CD4-positive, alpha-beta T cell treated with Interleukin-17A for 1 hour (primary cell): ENCODE measurements around the gene HNRNPA3.
A peak's percentile ranks its signal among the peaks of the same experiment; 100 is the strongest.
"Not testable (repeated sequence)": the region's sequence is repeated elsewhere in the genome, so short reads cannot be mapped to it uniquely, and the experiment has no call there.

Experiments
- DNase-seq: peaks from one replicate; pipeline ENCODE4 v3.0.0-alpha.2; 2020

The HNRNPA3 gene

DNA sequence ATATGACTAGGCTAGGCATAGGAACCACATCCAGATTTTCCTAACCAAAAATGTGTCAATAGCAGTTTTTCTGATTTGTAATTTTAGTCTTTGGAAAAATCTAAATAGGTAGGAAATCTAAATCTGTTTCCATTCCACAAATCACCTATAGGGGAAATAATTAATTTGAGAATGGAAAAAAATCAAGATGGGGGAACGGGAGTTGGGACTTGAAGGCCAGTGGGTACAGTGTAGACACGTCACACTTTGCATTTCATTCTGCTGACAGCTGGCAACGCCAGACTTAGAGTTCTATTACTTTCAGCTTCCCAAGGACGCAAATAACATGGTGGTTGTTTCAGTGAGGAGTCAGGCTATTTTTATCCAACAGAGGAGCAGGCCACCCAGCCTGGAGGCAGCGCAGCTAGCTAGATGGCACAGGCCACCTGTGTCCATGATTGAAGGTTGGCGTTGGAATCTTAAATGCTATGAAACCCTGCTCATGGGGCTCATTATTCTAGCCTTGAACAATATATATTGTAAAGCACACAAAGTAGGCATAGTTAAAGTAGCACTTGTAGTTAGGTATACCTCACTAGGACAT is 23.4 kb downstream of the HNRNPA3 start:
- DNase-seq = no peak

DNA sequence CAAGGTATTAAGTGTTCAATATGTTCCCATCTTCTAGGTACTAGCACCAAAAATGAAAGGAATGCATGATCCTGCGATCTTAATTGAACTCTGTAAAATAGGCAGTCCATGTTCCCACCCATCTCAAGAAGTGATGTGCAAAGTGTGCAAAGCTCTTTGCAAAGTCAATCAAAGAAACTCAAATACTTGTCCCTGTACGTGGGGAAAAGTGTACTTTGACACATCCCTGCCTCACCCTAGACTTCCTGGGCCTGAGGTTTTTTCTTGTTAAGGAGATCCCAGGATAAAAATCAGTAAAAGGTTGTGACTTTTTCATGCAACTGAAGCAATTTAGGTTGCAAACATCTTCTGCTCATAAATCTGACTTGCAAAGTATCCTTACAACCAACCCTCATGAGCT is 25.3 kb downstream of the HNRNPA3 start:
- DNase-seq = no peak

DNA sequence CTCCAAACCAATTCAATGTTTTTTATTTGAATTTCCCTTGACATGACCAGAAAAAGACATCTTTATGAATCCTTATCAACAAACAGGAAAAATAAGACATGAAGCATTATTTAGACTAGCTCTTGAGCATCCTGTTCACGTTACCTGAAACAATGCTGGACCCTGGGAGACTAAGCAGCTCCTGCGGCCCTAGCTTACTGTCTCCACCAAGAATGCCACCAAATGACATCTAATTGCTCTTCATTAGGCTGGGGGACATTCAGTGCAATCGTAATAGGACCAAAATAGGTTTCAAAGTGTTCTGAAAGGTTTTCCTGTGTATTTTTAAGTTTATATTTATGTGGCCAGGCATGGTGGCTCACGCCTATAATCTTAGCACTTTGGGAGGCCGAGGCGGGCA is 26.5 kb downstream of the HNRNPA3 start:
- no peak for DNase-seq

DNA sequence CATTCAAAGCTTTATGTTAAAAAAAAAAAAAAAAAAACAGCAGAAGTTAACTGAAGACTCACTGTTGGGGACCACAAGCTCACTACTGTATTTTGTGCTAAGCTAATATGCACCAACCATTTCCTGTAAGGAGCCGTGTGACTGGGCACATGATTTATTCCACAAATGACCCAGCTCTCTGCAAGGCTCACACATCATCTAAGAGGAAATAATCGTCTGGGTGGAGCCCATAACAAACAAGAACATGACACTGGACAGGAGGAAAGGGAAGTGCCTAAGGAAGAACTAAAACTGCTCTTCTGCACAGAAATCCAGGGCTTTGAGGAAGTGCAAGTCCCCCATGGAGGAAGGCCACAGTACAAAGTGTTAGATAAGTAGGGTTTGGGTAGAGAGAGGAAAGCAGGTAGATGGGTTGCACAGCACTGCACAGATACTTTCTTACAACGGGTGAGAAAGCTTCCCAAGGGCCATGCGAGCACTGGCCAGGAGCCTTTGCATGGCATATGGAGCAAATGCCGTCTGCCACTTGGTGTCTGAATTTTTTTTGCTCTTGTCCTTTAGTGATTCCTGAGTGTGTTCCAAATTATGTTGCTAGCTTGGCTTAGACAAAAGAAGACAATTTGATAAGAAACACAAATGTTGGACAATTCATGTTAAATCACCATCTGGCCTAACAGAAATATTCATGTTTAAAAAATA is 27.5 kb downstream of the HNRNPA3 start:
- peak; percentile 71 for DNase-seq

DNA sequence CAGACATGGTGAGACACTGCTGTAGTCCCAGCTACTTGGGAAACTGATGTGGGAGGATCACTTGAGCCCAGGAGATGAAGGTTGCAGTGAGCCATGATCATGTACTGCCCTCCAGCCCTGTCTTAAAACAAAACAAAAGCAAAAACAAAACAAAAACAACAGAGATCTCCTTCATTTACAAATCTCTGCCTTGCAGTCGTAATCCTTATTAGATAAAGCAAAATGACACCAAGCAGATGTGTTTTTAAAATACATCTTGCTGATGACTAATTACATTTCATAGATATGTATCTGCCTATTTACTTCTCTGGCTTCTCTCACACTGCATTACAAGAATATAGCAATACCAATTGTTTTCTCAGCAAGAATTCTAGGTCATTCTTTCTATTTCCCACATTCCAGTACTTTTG is 29.1 kb downstream of the HNRNPA3 start:
- DNase-seq = no peak

DNA sequence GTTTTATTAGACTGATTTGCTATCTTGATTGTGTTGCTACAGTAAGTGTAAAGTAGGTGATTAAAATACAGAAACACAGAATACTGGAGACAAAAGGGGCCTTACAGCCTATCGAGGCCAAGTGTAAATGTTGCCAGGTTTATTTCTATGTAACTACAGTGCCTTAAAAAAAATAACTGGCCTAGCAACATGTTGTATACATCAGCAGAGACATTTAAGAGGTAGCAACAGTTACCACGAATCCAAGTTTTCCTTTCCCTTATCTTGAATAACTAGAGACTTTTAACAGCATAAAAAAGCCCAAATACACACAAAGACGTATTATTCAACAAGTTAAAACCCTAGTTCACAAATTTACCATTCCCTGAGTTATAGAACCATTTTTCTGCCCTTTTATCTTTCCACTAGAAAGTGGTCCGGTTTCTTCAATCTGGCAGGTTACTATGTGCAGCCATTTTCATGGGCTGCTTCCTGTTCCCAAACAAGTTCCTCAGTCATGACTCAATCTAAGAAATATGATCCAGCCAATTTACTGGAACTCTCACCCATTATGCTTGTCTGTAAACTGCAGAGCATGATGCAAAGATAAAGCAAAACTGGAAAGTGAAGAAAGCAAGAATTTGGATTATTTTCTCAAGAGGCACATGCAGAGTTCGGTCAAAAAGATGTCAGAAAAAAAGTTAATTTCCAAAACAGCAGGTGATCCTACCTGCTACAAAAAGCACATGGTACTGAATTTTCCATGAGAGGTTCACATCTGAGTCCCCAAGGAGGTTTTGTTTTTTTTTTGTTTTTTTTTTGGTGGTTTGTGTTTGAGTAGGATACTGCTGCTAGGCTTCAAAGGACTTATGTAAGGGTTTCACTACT is 29.8 kb downstream of the HNRNPA3 start:
- DNase-seq = no peak

DNA sequence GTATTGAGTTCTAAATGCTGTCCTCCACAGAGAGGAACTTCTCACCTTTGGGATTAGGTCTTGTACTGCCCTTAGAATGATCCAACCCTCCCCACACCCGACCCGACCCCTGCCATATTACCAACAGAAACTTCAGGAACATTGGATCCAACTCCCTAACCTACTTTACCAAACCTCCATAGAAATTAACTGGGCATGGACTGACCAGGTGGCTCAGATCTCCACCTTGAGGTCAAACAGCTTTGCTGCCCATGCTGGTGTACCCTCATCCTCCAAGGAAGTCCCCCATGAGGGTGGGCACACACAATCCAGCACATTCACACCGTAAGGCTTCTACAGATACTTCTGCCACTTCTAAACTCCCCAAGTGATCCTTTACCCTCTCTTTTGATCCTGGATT is 30.5 kb downstream of the HNRNPA3 start:
- DNase-seq = no peak

DNA sequence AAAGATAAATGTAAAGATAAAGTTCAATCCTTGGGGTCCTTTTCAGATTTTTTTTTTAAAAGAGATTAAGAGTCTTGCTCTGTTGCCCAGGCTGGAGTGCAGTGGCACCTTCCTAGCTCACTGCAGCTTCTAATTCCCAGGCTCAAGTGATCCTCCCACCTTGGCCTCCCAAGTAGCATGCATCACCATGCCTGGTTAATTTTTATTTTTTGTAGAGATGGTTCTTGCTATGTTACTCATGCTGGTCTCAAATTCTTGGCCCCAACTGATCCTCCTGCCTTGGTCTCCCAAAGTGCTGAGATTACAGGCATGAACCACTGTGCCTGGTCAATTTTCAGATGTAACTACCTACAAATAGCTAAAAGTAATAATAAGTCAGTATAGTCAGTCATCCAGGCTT is 30.9 kb downstream of the HNRNPA3 start:
- DNase-seq = no peak

DNA sequence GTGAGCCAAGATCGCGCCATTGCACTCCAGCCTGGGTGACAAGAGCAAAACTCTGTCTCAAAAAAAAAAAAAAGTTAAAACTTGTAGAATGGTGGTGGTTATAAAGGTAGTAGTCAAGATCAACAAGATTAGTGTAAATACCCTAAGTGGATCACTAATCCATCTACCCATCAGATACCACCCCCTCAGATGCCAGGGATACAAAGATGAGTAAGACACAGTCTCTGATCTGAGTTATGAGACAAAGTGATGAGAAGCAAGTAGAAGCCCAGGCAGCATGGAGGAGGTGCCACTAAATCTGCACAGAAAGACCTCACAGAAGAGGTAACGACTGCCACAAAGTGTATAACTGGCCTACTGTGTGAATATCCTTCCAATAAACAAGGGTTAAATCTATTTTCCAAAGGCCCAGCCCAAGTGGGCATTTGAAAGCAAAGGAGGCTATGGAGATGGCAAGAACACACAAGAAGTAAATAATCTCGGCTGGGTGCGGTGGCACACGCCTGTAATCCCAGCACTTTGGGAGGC is 31.7 kb downstream of the HNRNPA3 start:
- DNase-seq = no peak

DNA sequence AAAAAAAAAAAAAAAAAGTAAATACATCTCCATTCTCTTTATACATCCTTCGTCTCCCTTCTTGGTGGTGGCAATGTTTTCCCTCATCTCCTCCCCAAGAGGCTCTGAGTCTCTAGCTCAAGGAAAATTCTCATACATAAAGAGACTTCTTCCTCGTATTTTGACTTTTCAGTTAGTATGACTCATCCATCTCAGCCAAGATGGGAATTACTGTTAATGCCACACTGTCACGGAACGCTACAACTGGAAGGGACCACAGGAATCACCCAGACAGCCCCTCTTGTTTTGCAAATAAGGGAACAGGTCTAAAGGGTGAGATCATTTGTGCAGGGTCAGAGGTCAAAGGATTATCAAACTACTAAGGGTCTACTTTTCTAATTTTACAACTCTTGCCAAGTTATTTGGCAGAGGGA is 32.4 kb downstream of the HNRNPA3 start:
- DNase-seq = no peak

DNA sequence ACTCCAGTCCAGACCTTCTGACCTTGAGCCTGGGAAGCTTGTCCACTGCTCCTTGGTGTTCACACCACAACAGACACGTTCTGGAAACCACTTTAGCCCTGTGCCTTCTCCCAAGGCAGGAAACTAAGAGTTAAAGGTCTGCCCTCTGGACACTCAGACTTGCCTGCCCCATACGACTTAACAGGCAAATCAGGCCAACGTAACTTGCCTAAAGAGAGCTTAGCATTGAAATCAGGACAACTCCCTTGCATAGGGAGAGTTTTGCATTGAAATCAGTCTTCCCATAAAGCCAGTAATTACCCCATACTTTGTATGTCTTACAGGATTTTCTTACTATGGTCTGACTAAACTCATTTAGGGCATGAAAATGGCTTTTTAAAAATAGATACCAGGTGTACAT is 33.4 kb downstream of the HNRNPA3 start:
- no peak for DNase-seq

DNA sequence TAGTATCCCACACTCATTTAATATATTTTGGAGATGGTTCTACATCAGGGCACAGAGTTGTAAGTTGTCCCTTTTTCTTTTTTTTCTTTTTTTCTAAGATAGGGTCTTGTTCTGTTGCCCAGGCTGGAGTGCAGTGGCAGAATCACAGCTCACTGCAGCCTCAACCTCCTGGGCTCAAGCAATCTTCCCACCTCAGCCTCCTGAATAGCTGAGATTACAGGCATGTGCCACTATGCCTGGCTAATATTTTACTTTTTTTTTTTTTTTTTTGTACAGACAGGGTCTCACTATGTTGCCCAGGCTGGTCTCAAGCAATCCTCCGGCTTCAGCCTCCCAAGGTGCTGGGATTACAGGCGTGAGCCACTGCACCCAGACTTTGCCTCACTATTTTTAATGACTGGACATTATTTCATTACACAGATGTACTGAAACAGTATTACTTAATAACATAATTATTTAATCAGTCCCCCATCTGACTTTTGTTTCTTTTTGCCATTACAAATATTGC is 34.0 kb downstream of the HNRNPA3 start:
- DNase-seq = not testable (repeated sequence)

DNA sequence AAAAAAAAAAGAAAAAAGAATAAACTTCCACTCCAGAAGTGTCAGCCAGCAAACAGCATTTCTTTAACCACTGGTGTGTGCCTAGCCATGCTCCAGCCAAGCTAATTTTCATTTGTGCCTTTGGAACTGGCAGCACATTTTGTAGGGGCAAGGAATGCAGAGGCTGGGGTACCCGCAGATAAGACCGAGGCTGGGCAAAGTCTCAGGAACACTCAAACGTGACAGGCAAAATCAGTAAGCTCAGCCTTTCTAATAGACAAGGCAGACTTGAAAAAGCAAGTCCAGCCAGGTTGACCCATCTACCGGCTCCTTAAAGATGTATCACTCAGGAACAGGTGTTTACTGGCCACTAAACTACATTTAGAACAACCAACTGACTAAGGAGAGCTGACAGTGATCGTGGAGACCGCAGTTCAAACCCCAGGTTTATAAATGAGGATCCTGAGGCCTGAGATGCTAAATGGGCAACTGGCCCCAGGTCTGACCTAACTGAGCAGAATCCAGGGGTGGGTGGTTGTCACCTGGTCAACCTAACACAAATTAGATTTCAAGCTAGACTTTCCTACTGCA is 35.2 kb downstream of the HNRNPA3 start:
- DNase-seq = no peak

DNA sequence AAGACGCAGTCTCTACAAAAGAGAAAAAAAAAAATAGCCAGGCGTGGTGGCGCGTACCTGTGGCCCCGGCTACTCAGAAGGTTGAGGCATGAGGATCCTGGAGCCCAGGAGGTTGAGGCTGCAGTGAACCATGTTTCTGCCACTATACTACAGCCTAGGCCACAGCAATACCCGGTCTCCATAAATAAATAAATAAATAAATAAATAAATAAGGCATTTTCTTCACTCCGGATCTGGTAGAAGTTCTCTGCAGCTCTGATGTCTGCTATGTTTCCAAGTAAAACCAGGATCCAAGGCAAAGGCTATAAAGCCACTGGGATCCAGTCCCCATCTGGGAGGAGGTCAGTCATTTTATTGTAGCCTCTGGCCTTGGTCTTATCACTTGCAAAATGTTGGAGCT is 36.4 kb downstream of the HNRNPA3 start:
- no peak for DNase-seq

DNA sequence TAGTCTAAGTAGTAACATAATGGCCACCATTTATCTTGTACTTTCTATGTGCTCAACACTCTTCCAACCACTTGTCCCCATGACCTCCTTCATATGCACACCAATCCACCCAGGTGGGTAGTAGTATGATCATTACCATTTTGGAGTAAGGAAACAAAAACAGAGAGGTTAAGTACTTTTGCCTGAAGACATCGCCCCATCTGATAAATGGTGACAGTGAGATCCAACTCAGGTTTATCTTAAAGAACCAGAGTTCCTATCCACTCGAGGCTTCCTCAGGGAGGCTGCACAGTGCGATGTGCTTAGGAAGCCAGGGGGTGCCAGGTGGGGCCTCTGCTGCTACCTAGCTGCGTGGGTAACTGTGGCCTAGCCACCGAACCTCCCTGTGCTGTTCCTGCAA is 37.9 kb downstream of the HNRNPA3 start:
- no peak for DNase-seq

DNA sequence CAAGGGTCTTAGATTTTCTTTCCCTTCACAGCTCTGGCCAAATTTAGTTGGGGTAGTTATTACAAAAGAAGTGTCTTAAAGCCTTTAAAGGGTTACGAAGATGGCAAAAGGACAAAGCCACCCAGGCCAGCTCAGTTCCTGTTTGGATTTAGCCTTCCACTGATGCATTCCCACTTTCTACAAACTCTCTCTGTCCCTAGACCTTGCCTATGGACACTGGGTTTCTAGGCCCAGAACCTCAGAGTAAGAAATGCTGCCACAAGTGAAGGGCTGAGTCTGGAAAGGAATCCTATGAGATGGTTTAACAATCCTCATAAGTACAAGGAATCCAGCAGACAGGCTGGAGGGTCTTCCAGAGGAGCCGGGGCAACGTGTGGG is 38.6 kb downstream of the HNRNPA3 start:
- no peak for DNase-seq

DNA sequence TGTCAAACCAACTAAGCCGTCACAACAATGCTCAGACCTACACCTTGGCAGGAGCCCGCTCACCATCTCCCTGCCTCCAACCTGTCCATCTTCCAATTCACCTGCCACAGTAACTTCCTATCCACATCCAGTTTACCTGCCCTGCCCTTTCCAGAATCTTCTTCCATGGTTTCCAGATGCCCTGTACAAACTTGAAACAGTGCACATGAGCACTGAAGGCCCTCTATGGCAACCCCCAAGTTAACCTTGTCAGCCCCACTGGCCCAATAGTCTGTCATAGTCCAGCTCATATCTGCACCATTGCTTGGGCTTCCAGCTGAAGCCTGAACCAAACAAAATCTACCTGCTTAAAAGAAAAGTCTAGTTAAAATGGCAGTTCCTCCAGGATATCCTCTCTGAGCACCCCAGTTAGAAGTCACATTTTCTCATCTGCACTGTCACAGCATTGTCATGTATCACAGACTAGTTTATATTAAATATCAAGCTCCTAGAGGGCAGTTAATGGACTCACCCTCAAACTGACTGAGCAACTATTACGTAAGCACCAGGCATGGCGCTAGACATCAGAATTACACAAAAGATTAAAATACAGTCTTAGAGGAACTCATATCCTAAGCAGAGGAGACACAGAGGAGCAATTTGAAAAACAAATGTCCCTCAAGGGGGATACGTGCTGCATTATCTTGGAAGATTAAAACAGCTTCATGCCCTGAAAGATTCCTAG is 40.4 kb downstream of the HNRNPA3 start:
- DNase-seq = no peak

DNA sequence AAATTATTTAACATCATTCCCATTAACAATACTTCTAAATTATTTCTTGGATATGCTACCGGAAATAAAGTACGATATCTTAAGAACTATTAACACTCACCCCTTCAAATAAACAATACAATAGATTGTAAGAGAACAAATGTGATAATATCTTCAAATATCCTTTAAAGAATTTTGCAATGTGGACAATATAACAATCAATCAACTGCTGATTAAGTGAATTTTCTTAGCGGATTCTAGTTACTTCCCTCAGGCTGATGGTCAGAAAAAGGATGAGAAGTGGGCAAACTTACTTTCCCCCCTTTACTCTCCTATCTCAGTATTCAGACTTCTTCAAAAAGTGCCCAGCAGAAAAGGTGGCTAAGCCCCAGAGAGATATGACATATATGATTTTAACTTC is 41.1 kb downstream of the HNRNPA3 start:
- DNase-seq = no peak

DNA sequence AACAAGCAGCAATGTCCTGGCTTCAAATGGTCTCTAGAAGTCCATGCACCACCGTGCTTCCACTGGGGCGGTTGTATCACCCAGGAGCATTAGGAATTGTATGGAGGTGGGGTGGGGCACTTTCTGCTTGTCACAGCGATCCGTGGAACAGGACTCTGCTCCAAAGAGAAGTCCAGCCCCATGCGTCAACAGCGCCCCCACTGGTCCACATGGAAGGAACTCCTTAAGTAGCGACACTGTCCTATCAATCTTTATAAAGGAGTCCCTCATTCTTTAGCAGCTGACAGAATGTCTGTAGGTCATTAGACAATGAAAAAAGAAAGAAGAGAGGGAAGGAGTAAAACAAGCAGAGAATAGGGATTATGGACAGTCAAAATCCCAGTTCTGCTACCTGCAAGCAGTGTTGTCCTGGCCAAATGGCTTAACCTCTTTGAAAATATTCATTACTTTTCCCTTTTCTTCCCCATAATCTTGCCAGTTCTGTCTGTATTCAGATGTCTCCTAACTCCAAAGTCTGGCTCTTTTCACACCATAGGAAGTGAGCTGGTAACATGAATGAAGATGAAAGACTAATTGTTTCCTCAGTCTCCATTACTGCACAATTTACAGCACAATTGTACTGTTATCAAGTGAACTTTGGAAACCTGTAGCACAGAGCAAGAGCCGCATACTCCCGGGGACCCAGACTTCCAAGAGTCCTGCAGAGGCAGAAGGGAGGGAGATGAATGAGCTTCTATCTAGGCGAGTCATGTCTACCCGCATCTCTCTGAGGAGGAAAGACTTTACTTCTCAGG is 42.0 kb downstream of the HNRNPA3 start:
- peak; percentile 9 for DNase-seq

DNA sequence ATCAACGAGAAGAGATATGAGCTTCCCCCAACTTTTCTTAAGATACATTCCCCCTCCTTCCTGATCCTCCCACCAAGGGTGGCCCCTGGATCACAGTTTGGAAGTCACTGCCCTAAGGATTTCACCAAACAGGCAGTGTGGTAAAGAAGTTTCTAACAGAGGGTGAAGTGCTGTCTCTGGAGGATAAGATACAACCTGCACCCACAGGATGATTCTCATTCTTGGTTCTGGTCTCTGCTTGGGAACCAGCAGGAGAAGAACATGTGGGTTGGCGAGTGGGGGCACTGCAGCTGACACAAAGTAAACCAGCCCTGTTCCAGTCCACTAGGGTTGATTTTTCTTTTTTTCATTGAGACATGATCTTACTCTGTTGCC is 42.6 kb downstream of the HNRNPA3 start:
- peak; percentile 0 for DNase-seq

DNA sequence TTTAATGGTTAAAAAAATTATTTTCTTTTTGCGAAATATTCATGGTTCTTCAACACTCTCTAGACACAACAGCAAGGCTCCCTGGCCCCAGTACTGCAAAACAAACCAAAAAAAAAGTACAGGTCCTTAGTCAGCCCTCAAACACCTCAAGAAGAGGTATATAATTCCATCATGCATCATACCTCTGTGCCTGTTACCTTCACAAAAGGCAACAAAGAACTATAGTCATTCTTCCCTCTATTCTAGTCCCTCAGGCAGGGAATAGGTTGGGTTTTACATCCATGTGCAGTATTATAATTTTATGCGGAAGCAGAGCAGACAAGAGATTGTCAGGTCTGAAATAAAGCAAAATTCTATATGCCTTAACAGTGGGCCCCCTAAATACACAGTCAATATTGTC is 43.4 kb downstream of the HNRNPA3 start:
- peak; percentile 1 for DNase-seq

DNA sequence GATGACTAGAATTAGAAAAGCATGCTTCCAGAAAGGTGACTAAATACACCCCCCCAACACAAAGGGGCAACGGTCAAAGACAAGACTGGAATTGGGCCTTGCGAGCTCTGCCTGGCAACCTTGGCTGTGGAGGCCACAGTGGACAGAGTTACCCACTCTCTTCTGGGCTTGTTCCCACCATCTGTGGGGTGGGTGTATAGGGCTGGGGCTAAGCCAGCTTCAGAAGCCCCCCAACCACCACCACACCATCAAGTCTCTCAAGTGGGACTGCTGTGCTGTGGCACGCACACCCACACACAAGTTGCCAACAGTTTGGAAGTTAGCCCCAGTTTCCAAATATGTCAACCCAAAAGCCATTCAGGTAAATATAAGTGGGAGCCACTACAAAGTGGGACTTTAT is 44.1 kb downstream of the HNRNPA3 start:
- DNase-seq = peak; percentile 0
